Measurements from ENCODE around the gene SCYGR5. TPM values are rescaled to one million over a fixed set of nuclear protein-coding genes. Genes with fewer than 3 reads are reported as not detected.

SCYGR5 gene
- total RNA-seq, 2 donors from 2014 or later: not detected

GRCh38 chr2:227653419-227653818 lies 13.2 kb upstream of the SCYGR5 start:
- H3K9me3 ChIP-seq (ENCODE audit: control insufficient read depth, low read length): no peaks in the 10 kb centered on the region
- TF ChIP-seq, protein P1, sequence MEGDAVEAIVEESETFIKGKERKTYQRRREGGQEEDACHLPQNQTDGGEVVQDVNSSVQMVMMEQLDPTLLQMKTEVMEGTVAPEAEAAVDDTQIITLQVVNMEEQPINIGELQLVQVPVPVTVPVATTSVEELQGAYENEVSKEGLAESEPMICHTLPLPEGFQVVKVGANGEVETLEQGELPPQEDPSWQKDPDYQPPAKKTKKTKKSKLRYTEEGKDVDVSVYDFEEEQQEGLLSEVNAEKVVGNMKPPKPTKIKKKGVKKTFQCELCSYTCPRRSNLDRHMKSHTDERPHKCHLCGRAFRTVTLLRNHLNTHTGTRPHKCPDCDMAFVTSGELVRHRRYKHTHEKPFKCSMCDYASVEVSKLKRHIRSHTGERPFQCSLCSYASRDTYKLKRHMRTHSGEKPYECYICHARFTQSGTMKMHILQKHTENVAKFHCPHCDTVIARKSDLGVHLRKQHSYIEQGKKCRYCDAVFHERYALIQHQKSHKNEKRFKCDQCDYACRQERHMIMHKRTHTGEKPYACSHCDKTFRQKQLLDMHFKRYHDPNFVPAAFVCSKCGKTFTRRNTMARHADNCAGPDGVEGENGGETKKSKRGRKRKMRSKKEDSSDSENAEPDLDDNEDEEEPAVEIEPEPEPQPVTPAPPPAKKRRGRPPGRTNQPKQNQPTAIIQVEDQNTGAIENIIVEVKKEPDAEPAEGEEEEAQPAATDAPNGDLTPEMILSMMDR (conservative IDR thresholded peaks at IDR 0.05): no peak
- no peak overlapping the region for H3K9ac ChIP-seq (ENCODE audit: extremely low read depth, low read length, poor library complexity, severe bottlenecking)
- H3K4me3 ChIP-seq (ENCODE audit: low read length): no peak overlapping the region
- Mint-ChIP-seq H3K27me3 (ENCODE audit: insufficient read depth) (no peaks in the 10 kb centered on the region), H3K36me3 (ENCODE audit: low read depth) (no peaks in the 10 kb centered on the region), H3K4me3 (no peak overlapping the region), H3K9me3 (no peaks in the 10 kb centered on the region), H3K4me1 (no peaks in the 10 kb centered on the region), H3K27ac (no peak overlapping the region)
- 79 to 100% methylated on average over 1 to 4 of the region's 4 CpGs for WGBS, 2 experiments (ENCODE audit: insufficient coverage in 1 of 2, insufficient read length in 1 of 2)
- H3K4me1 ChIP-seq (ENCODE audit: control insufficient read depth, insufficient read depth, low read length): no peaks in the 10 kb centered on the region
- no peaks in the 10 kb centered on the region for H3K27me3 ChIP-seq (ENCODE audit: control insufficient read depth, insufficient read depth, low read length, poor library complexity, severe bottlenecking)
- H3K36me3 ChIP-seq (ENCODE audit: control insufficient read depth, insufficient read depth, low read length): no peaks in the 10 kb centered on the region
- no peak overlapping the region for H3K27ac ChIP-seq (ENCODE audit: low read depth, low read length)
- DNase-seq: no peak

DNA sequence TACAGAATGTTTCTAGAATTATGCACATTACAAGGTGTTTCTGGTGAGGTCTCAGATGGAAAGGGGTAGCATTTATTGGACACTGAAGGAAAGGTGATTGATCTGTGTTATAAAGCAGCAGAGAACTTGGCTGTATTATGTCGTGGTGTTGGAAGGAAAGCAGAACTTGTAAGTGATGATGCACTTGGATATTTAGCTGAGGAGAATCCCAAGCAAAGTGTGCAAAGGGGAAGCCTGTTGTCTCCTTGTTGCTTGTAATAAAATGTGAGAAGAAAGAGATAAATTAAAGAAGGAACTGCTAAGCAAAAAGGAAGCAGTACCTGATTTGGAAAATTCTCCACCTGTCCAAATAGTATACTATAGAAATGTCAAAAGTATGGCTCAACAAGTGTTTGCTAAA lies 12.2 kb upstream of the SCYGR5 start:
- H3K4me3 Mint-ChIP-seq: no peak overlapping the region
- H3K9me3 Mint-ChIP-seq: no peaks in the 10 kb centered on the region
- Histone ChIP-seq H3K36me3 (ENCODE audit: control insufficient read depth, insufficient read depth, low read length) (no peaks in the 10 kb centered on the region), H3K9me3 (ENCODE audit: control insufficient read depth, low read length) (no peaks in the 10 kb centered on the region), H3K27me3 (ENCODE audit: control insufficient read depth, insufficient read depth, low read length, poor library complexity, severe bottlenecking) (no peaks in the 10 kb centered on the region), H3K4me3 (ENCODE audit: low read length) (no peak overlapping the region), H3K27ac (ENCODE audit: low read depth, low read length) (no peak overlapping the region), H3K9ac (ENCODE audit: extremely low read depth, low read length, poor library complexity, severe bottlenecking) (no peak overlapping the region), H3K4me1 (ENCODE audit: control insufficient read depth, insufficient read depth, low read length) (no peaks in the 10 kb centered on the region)
- no peaks in the 10 kb centered on the region for H3K27me3 Mint-ChIP-seq (ENCODE audit: insufficient read depth)
- no peak overlapping the region for H3K27ac Mint-ChIP-seq
- H3K36me3 Mint-ChIP-seq (ENCODE audit: low read depth): no peaks in the 10 kb centered on the region
- H3K4me1 Mint-ChIP-seq: no peaks in the 10 kb centered on the region
- TF ChIP-seq, protein P1 (conservative IDR thresholded peaks at IDR 0.05): no peak
- DNase-seq: no peak
- WGBS, 2 experiments (ENCODE audit: insufficient coverage in 1 of 2, insufficient read length in 1 of 2): 74 to 91% methylated on average over 1 of the region's 1 CpG

DNA sequence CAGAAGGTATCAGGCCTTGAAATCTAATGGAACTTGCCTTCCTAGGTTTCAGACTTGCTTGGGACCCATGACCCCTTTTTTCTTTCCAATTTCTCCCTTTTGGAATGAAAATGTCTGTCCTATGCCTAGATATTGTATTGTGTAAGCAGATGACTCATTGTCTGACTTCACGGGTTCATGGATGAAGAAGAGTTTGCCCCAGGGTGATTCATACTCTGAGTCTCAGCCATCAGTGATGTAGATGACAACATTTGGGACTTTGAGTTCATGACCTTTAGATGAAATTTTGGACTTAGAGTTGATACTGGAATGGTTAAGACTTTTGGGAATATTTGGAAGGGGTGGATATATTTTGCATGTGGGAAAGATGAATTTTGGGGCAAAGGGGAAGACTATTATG lies 11.2 kb upstream of the SCYGR5 start:
- no peak overlapping the region for H3K27ac Mint-ChIP-seq
- no peak overlapping the region for H3K9ac ChIP-seq (ENCODE audit: extremely low read depth, low read length, poor library complexity, severe bottlenecking)
- no peak for DNase-seq
- H3K36me3 Mint-ChIP-seq (ENCODE audit: low read depth): no peaks in the 10 kb centered on the region
- H3K4me1 Mint-ChIP-seq: no peaks in the 10 kb centered on the region
- no peak overlapping the region for H3K4me3 ChIP-seq (ENCODE audit: low read length)
- H3K4me1 ChIP-seq (ENCODE audit: control insufficient read depth, insufficient read depth, low read length): no peaks in the 10 kb centered on the region
- 93 to 100% methylated on average over 1 of the region's 1 CpG for WGBS, 2 experiments (ENCODE audit: insufficient coverage in 1 of 2, insufficient read length in 1 of 2)
- H3K27me3 Mint-ChIP-seq (ENCODE audit: insufficient read depth): no peaks in the 10 kb centered on the region
- H3K27me3 ChIP-seq (ENCODE audit: control insufficient read depth, insufficient read depth, low read length, poor library complexity, severe bottlenecking): no peaks in the 10 kb centered on the region
- TF ChIP-seq, protein P1 (conservative IDR thresholded peaks at IDR 0.05): no peak
- H3K36me3 ChIP-seq (ENCODE audit: control insufficient read depth, insufficient read depth, low read length): no peaks in the 10 kb centered on the region
- H3K4me3 Mint-ChIP-seq: no peak overlapping the region
- H3K9me3 ChIP-seq (ENCODE audit: control insufficient read depth, low read length): no peaks in the 10 kb centered on the region
- H3K9me3 Mint-ChIP-seq: no peaks in the 10 kb centered on the region
- H3K27ac ChIP-seq (ENCODE audit: low read depth, low read length): no peak overlapping the region

Measured in endodermal cell (in vitro differentiated cells).